HG03565 (cell line): ENCODE measurements around the gene TRIM66.

ENCODE experiments used
- ATAC-seq: cut with Tn5 transposase; IDR thresholded peaks from one replicate; pipeline ENCODE4 v1.9.1; 2021; ENCODE audit warnings: mild to moderate bottlenecking, moderate library complexity; ENCODE audit not compliant: unreplicated experiment

The TRIM66 gene

GRCh38 chr11:8714622-8715225, 32.3 kb upstream of the TRIM66 start:
- no peak for ATAC-seq

GRCh38 chr11:8713760-8714454, 31.4 kb upstream of the TRIM66 start:
- ATAC-seq, result no peak

- ATAC-seq, result no peak
Observed at GRCh38 chr11:8712506-8712905, 30.0 kb upstream of the TRIM66 start.

GRCh38 chr11:8711895-8712442, 29.5 kb upstream of the TRIM66 start:
- ATAC-seq, result no peak

- ATAC-seq, result no peak
Observed at GRCh38 chr11:8709777-8710176, 27.3 kb upstream of the TRIM66 start.

- no peak for ATAC-seq
Observed at GRCh38 chr11:8709002-8709672, 26.7 kb upstream of the TRIM66 start.

- ATAC-seq, result no peak
Observed at GRCh38 chr11:8707541-8708191, 25.2 kb upstream of the TRIM66 start.

- no peak for ATAC-seq
Observed at GRCh38 chr11:8706673-8707432, 24.4 kb upstream of the TRIM66 start.

- ATAC-seq, result no peak
Observed at GRCh38 chr11:8705146-8705545, 22.7 kb upstream of the TRIM66 start.

GRCh38 chr11:8704136-8704535, 21.7 kb upstream of the TRIM66 start:
- no peak for ATAC-seq

GRCh38 chr11:8702598-8702915, 20.1 kb upstream of the TRIM66 start:
- no peak for ATAC-seq

GRCh38 chr11:8701891-8702597, 19.6 kb upstream of the TRIM66 start:
- ATAC-seq, result no peak

GRCh38 chr11:8699903-8700302, 17.4 kb upstream of the TRIM66 start:
- ATAC-seq, result no peak

- ATAC-seq, result no peak
Observed at GRCh38 chr11:8698917-8699441, 16.5 kb upstream of the TRIM66 start.

- ATAC-seq, result no peak
Observed at GRCh38 chr11:8698379-8698851, 15.9 kb upstream of the TRIM66 start.

- ATAC-seq, result no peak
Observed at GRCh38 chr11:8697054-8697453, 14.6 kb upstream of the TRIM66 start.

GRCh38 chr11:8694137-8694536, 11.7 kb upstream of the TRIM66 start:
- no peak for ATAC-seq

- no peak for ATAC-seq
Observed at GRCh38 chr11:8693555-8693954, 11.1 kb upstream of the TRIM66 start.

GRCh38 chr11:8693010-8693551, 10.6 kb upstream of the TRIM66 start:
- ATAC-seq, result no peak

- no peak for ATAC-seq
Observed at GRCh38 chr11:8692417-8692816, 10.0 kb upstream of the TRIM66 start.
